GM18517 (cell line): ENCODE data around the gene NGF.
A peak's percentile ranks its signal among the peaks of the same experiment; 100 is the strongest.
"Not testable (repeated sequence)": the region's sequence is repeated elsewhere in the genome, so short reads cannot be mapped to it uniquely, and the experiment has no call there.

Source experiments
- ATAC-seq: cut with Tn5 transposase; IDR thresholded peaks from one replicate; pipeline ENCODE4 v1.9.1; 2021; ENCODE audit warnings: mild to moderate bottlenecking, moderate library complexity; ENCODE audit not compliant: unreplicated experiment

Gene NGF

GRCh38 chr1:115310581-115311473, 27.2 kb downstream of the NGF start:
- ATAC-seq: no peak

GRCh38 chr1:115309504-115309903, 28.5 kb downstream of the NGF start:
- ATAC-seq: not testable (repeated sequence)

GRCh38 chr1:115308969-115309368, 29.1 kb downstream of the NGF start:
- no peak for ATAC-seq

DNA sequence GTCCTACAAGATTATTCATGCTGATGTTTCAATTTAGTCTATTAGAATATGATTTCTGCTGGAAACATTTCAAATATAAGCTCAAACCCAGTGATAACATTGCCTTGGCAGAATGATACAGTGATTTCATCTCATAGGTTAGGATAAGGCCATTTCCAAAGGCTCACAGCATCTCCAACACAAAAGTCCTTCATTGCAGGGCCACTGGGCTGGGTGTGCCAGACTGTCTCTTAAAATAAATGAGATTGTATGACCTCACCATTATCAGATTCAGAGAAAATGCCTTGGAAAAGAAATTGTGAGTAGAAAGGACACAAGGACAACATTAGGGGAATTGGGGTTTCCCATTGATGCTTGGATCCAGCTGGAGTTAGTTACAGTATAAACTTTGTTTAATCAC, 30.4 kb downstream of the NGF start:
- ATAC-seq: no peak

DNA sequence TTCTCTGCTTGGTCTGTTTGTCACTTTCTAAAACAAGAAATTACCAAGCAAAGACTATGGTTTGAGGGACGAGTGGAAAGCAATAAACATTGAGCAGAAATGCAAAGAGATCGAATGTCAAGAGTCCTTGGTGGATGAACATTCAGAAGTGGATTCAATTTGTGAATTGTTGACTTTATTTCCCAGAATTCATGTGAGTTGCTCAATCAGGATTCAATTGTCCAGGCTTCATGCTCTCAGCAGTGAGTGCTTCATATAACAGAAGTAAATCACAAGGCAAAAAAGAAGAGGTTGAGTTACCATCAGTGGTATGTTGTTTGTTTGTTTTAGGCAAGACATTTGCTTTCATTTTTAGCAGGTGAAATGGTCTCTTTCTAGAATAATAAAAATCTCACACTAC, 31.9 kb downstream of the NGF start:
- no peak for ATAC-seq

- no peak for ATAC-seq
Measured at GRCh38 chr1:115303364-115303763, 34.7 kb downstream of the NGF start.

DNA sequence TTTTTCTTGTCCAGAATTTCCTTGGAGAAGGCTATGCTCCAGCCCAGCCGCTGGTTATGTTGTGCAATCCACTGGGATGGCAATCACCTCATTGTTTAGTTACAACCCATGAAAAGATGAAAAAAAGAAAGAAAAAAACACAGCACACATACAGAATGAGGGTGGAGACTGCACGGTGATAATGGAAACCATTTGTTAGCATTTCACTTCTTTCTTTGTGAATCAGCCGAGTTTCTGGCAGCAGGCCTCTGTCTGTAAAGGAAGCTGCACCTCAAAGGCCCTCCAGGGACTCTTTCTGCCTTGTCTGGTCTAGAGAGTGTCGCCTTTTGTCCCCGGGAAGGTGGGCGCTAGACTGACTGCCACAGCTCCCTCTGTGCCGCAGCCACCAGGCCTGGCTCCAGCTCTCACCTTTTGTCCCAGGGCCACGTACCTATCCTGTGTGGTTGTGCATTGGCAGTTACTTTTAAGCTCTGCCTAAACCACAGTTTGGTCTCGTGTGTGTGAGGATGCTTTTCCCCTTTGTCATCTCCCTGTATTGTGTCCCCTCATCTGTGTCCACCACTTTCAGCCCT, 35.6 kb downstream of the NGF start:
- ATAC-seq: no peak

DNA sequence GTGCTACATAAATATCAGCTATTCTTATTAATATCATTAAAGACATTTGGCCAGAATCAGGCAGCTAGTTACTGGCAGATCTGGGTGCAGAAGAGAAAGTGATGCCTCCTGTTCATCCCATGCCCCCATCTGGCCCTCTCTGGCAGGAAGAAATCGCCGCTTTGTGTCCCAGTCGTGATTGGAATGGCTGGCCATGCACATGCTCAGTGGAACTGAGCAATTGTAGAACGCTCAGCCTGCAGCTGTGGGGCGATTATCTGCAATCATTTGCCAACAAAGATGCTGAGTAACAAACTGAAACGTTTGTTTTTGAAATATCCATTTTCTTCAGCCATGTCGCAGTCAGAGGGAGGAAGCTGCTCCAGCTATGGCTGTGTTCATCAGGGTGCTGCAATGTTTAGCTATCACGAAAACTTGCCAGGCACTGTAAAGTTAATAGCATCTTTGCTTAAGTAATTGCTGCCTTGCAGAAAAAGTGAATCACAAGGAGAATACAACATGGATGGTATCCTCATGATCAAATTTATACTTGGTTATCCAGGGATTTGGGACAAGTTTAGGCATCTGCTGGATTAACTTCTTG, 36.5 kb downstream of the NGF start:
- no peak for ATAC-seq

- no peak for ATAC-seq
Measured at GRCh38 chr1:115300087-115300876, 37.8 kb downstream of the NGF start.

- no peak for ATAC-seq
Measured at GRCh38 chr1:115299266-115299665, 38.8 kb downstream of the NGF start.

DNA sequence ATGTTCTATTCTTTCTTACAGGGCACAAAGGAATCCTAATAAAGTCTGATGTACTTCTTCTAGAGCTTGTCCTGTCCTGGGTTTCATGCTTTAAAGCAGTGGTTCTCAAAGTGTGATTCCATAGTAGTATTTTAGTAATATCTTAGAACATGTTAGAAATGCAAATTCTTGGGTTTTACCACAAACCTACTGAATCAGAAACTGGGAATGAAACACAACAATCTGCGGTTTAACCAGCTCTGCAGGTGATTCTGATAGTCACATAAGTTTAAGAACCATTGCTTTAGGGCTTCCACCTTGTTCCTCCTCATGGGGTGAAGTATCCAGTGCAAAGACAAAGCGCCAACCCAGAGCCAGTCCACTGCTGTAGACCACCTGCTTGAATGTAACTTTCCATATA, 41.1 kb downstream of the NGF start:
- peak; percentile 85 for ATAC-seq

- ATAC-seq: no peak
Measured at GRCh38 chr1:115295904-115296696, 41.9 kb downstream of the NGF start.

GRCh38 chr1:115293899-115294298, 44.1 kb downstream of the NGF start:
- no peak for ATAC-seq

DNA sequence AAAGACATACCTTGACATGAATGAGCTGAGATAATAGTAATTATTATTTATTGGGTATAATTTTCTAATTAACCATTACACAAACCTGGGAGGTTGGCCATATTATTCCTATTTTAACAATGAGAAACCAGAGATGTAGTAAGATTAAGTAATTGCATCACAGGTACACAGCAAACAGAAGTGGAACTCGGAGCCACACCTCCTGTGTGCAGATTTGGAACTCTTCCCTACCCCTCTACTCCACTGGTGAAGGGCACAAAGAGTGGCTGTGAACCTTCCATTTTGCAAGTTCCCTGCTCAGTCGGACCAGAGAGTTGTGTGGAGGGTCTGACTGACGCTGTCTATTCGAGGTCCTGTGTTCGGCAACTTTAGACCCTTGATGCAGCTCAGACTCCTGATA, 45.0 kb downstream of the NGF start:
- ATAC-seq: no peak

GRCh38 chr1:115291741-115292140, 46.3 kb downstream of the NGF start:
- no peak for ATAC-seq

DNA sequence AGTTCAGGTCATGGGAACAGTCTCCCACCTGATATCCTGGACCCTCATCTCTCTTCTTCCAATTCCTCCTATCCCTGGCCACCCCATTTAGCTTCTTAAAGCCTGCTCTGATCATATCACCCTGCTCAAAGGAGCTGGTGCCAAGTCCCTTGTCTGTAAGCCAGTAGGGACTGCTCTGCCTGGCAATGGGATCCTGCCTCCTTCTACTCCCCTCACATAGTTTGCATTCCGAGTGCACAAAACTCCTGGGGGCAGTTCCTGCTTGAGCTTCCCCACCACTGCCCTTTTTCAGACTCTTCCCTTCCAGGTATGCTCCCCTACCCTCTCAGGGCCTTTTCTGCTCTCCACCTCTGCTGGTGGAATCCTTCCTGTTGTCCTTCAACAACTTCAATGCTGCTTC, 48.1 kb downstream of the NGF start:
- no peak for ATAC-seq

DNA sequence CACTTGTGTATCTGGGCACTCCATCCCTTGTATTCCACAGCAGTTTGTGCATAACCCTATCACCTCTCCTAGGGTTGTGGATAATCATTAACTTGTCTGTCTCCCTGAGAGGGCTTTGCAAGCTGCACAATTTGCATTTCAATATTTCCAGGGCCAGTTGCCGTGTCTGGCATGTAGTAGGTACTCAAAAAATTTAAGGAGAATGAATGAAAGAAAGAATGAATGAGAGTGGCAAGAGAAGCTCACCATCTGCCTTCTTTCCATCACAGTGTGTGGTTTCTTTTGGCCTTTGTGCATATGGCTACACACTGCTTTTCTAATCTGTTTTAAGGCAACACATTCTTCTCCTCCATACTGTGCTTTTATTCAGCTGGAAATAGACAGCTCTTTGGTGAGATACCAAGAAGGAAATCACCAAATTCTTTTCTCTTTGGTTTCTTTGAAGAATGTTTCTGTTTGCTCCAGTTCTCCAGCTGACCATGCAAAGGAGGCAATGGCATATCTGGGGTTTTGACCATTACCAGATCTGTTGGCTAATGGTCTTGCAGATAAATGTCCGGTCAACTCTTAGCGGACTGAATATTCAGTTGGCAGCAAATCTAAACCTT, 49.4 kb downstream of the NGF start:
- ATAC-seq: no peak

- ATAC-seq: no peak
Measured at GRCh38 chr1:115286431-115287205, 51.4 kb downstream of the NGF start.

DNA sequence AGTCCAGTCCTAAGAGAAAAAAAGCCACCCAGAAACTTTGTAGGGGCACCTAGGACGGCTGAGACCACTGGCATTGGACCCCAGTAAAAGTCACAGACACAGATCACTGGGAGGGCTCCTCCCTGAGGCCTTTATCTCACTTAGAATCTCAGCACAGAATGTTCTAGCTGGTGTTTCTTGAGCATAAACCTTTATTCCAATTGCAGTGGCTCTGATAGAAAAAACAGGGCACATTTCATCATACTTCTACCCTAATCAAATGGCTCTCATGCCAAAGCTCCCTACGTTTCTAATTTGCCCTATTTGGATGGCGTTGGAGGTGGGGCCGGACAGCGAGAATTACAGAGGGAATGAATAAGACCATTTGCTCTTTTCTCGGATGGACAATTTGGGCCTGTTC, 53.8 kb downstream of the NGF start:
- no peak for ATAC-seq
